H1 (cell line): Measurements from ENCODE around the gene CNTD1.

Source experiments
- BACH1 ChIP-seq: IDR thresholded peaks from 2 replicates; pipeline ENCODE4 v1.6.1; 2012; ENCODE audit warnings: low read length, improper control_type of control experiment
- BCL11A ChIP-seq, 2 experiments: IDR thresholded peaks; one replicate each; pipeline ENCODE4 v1.6.1; 2011; ENCODE audit warnings: low read depth in 2 of 2, low read length in 2 of 2, mild to moderate bottlenecking in 2 of 2
- CTCF ChIP-seq, 3 experiments: IDR thresholded peaks; 1 replicate in 2 of 3; 2 replicates in 1 of 3; pipeline versions ENCODE4 v1.5.1 to v1.6.1; 2011; ENCODE audit warnings: low read length in 3 of 3, mild to moderate bottlenecking in 3 of 3, inconsistent platforms in 2 of 3, low read depth in 1 of 3, moderate library complexity in 1 of 3; ENCODE audit not compliant: insufficient read depth in 1 of 3; ENCODE audit errors: control extremely low read depth in 1 of 3
- GABPA ChIP-seq: IDR thresholded peaks from 2 replicates; pipeline ENCODE4 v1.6.1; 2011; ENCODE audit warnings: mild to moderate bottlenecking, low read length, moderate library complexity, borderline replicate concordance; ENCODE audit not compliant: insufficient read depth
- NRF1 ChIP-seq: IDR thresholded peaks from 2 replicates; pipeline ENCODE4 v1.6.1; 2011; ENCODE audit warnings: mild to moderate bottlenecking, low read depth, low read length, improper control_type of control experiment
- POU5F1 ChIP-seq: IDR thresholded peaks from 2 replicates; pipeline ENCODE4 v1.6.1; 2011; ENCODE audit warnings: low read depth, mild to moderate bottlenecking, low read length, moderate library complexity
- RXRA ChIP-seq: IDR thresholded peaks from 2 replicates; pipeline ENCODE4 v1.6.1; 2011; ENCODE audit warnings: low read depth, mild to moderate bottlenecking, low read length, moderate library complexity; ENCODE audit not compliant: insufficient read depth
- SIN3A ChIP-seq, 2 experiments: IDR thresholded peaks in 1 of 2; conservative IDR thresholded peaks in 1 of 2; 2 replicates each; pipeline ENCODE4 v1.6.1; 2011 to 2012; ENCODE audit warnings: low read length in 2 of 2, improper control_type of control experiment in 1 of 2, low read depth in 1 of 2, mild to moderate bottlenecking in 1 of 2
- SIRT6 ChIP-seq: IDR thresholded peaks from one replicate; pipeline ENCODE4 v1.7.1; 2012; ENCODE audit warnings: low read length, inconsistent platforms
- SIX5 ChIP-seq: IDR thresholded peaks from 2 replicates; pipeline ENCODE4 v1.6.1; 2011; ENCODE audit warnings: mild to moderate bottlenecking, low read depth, low read length

GRCh38 chr17:42775534-42776098 is 23.0 kb upstream of the CNTD1 start:
- TF ChIP-seq CTCF (IDR thresholded peaks at IDR 0.05; ENCODE audit: control extremely low read depth in 1 of 3, insufficient read depth in 1 of 3, low read depth in 1 of 3, low read length in 3 of 3) (no peak), BCL11A (IDR thresholded peaks at IDR 0.05; ENCODE audit: low read depth in 2 of 2, low read length in 2 of 2) (no peak), SIX5 (no peak), GABPA (no peak), SIN3A (conservative IDR thresholded peaks at IDR 0.05 in 1 of 2, IDR thresholded peaks at IDR 0.05 in 1 of 2; ENCODE audit: low read depth in 1 of 2, low read length in 2 of 2) (no peak), RXRA (no peak), NRF1 (no peak), SIRT6 (no peak), POU5F1 (no peak), BACH1 (no peak)
